Psoas muscle (tissue), 8 donors: Measurements from ENCODE around the gene MATN1. TPM values are rescaled to one million over a fixed set of nuclear protein-coding genes. Genes with fewer than 3 reads are reported as not detected.

ENCODE experiments used
- ATAC-seq, 4 donors: fragments of 200-7000 bp; cut with Tn5 transposase; one replicate each; pipeline ENCODE4 v1.9.1; 2020; ENCODE audit warnings: moderate library complexity in 3 of 4, mild to moderate bottlenecking in 2 of 4
- DNase-seq, 2 donors: peaks; one replicate each; pipeline ENCODE4 v3.0.0-alpha.2; 2020
- H3K27ac ChIP-seq: fragments of 200-600 bp; one replicate; pipeline ENCODE4 v1.8.0; 2022
- H3K27me3 ChIP-seq, 3 donors: fragments of 200-600 bp in 1 of 3; one replicate each; pipeline versions ENCODE4 v1.6.1 to v1.8.0; 2013 to 2022; ENCODE audit warnings: low read length in 2 of 3, mild to moderate bottlenecking in 2 of 3, moderate library complexity in 1 of 3; ENCODE audit not compliant: insufficient read depth in 3 of 3
- H3K36me3 ChIP-seq, 2 donors: fragments of 200-600 bp in 1 of 2; one replicate each; pipeline versions ENCODE4 v1.6.1 to v1.8.0; 2013 to 2022; ENCODE audit warnings: low read depth in 1 of 2, mild to moderate bottlenecking in 1 of 2, moderate library complexity in 1 of 2; ENCODE audit not compliant: insufficient read depth in 1 of 2
- H3K4me1 ChIP-seq: fragments of 200-600 bp; one replicate; pipeline ENCODE4 v1.8.0; 2022
- H3K4me3 ChIP-seq: fragments of 200-600 bp; one replicate; pipeline ENCODE4 v1.8.0; 2022; ENCODE audit warnings: mild to moderate bottlenecking
- H3K9me3 ChIP-seq: fragments of 200-600 bp; one replicate; pipeline ENCODE4 v1.8.0; 2022
- WGBS, 3 donors: extraction: QIAGEN DNeasy Blood & Tissue Kit; methylation state at CpG; one replicate each; pipeline versions ENCODE4 v1.1.6 to v1.1.7; 2013; 5-methylcytosine and 5-hydroxymethylcytosine counted together
- intact Hi-C, 2 donors: fragments of 100-400 bp; cut with DNase I; formaldehyde crosslinking; loops; one replicate each; pipeline versions ENCODE4 v1.11.0 to v1.14.2; 2022
- polyA plus RNA-seq, 3 donors: library from polyadenylated mRNA; stranded (reverse); fragments of 200-250 nt; gene quantifications; one replicate each; pipeline ENCODE4 v1.2.3, GENCODE V29; 2013
- total RNA-seq, 4 donors: library from RNA; stranded (reverse); fragmentation: NEBNext Ultra II Directional in 2 of 4; extraction: Animal tissue kit (Norgen Biotek cat#: 25700) in 2 of 4; gene quantifications; one replicate each; pipeline versions ENCODE4 v1.2.1 to v1.2.4, GENCODE V29; 2021 to 2023
- TF ChIP-seq, protein P1 (sequence below): fragments of 200-600 bp; IDR thresholded peaks from one replicate; pipeline ENCODE4 v1.8.0; 2022; ENCODE audit warnings: antibody characterized with exemption
- donor health status: healthy with polysubstance abuse.
- donor health status: DM: no; HTN: no; CAD: no; lungs with moderate emphysema.
- donor health status: Bipolar disorder and iron deficiency.
- donor health status: healthy.
- donor health status: DM: yes; HTN: yes; CAD: no.
- donor health status: DM: no; HTN: no; CAD: no.
- donor health status: DM: no; HTN: no; CAD: no.
- donor health status: DM: yes; HTN: yes; CAD: no.

The MATN1 gene
- total and polyA plus RNA-seq, 7 donors = 0.03 to 0.07 (median 0.04) TPM; not detected in 4

DNA sequence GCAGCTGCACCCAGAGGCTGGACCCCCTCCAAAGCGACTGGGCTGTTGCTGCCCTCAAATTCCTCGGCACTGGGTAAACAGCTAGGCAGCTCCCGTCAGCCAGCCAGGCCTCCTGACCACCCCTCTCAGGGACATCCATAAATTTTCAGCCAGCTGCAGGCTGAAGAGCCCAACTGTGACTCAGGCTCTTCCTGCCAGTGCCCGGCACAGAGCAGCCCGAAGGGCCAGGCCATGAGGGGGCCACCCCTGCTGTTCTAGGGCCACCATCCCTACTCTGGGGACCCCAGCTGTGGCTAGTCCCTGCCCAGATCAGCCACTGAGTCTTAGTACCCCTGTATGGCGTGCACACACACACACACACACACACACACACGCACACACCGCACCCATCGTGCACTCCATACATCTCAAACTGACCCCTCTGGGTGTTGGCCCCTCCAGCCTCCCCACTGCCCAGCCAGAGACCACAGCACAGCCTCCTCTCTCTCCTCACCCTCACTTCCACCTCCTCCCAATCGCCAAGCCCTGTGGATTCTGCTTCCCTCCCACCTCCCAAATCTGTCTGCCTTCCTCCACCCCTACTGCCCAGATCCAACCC, 40.4 kb upstream of the MATN1 start:
- H3K9me3 ChIP-seq = no peaks in the 10 kb centered on the region
- TF ChIP-seq, protein P1, sequence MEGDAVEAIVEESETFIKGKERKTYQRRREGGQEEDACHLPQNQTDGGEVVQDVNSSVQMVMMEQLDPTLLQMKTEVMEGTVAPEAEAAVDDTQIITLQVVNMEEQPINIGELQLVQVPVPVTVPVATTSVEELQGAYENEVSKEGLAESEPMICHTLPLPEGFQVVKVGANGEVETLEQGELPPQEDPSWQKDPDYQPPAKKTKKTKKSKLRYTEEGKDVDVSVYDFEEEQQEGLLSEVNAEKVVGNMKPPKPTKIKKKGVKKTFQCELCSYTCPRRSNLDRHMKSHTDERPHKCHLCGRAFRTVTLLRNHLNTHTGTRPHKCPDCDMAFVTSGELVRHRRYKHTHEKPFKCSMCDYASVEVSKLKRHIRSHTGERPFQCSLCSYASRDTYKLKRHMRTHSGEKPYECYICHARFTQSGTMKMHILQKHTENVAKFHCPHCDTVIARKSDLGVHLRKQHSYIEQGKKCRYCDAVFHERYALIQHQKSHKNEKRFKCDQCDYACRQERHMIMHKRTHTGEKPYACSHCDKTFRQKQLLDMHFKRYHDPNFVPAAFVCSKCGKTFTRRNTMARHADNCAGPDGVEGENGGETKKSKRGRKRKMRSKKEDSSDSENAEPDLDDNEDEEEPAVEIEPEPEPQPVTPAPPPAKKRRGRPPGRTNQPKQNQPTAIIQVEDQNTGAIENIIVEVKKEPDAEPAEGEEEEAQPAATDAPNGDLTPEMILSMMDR = no peak
- H3K4me3 ChIP-seq = no peak overlapping the region
- WGBS, 3 donors = 38 to 60% (median 47%) methylated on average over 10 of the region's 10 CpGs
- DNase-seq (peak in 1 of 2 donors; percentile 78), ATAC-seq (peak; percentile 83 to 92 (median 88))
- no peaks in the 10 kb centered on the region for H3K36me3 ChIP-seq
- intact Hi-C loops = loop anchor here in 1 of 2 donors (2.0 kb wide), 1 partner anchor 19 kb away; no protein-coding TSS in a partner anchor
- peaks cover 10% of the 10 kb centered on the region for H3K4me1 ChIP-seq
- H3K27me3 ChIP-seq = no peaks in the 10 kb centered on the region
- H3K27ac ChIP-seq = peak overlapping the region; percentile 71

DNA sequence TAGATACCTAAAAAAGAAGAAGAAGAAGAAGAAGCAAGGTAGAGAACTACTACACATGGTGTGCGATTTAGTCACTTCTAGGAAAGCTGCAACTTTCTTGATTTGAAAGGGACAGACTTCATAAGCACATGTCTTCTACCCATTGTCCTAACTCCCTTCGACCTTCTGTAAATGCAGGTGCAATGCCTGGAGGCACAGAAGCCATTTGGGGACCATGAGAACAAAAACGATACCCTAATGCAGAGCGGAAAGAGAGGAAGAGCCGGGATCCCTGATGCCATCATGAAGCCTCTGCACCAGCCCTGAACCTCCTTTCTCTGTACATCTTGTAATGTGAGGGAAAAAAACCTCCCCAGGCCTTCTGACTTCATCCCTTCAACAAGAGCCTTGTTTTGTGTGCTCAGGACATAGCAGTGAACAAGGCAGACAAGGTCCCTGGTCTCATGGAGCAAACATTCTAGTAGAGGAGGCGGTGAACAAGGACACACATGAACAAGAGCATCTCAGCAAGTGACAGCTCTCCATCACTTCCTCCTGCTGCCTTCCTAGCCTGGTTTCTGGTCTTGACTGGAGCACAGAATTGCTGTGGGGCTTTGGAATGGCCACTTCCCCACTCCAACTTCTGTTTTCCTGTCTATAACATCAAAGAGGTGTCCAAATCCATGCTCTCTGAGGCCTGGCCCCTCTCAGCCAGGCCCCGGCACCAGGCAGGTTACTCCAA, 39.7 kb upstream of the MATN1 start:
- no peaks in the 10 kb centered on the region for H3K27me3 ChIP-seq
- intact Hi-C loops = loop anchor here in 1 of 2 donors (2.0 kb wide), 1 partner anchor 18 kb away; no protein-coding TSS in a partner anchor
- 68 to 80% (median 72%) methylated on average over 7 of the region's 7 CpGs for WGBS, 3 donors
- DNase-seq = no peak
- H3K27ac ChIP-seq = peak overlapping the region; percentile 71
- no peaks in the 10 kb centered on the region for H3K9me3 ChIP-seq
- H3K36me3 ChIP-seq = no peaks in the 10 kb centered on the region
- TF ChIP-seq, protein P1 = no peak
- H3K4me3 ChIP-seq = no peak overlapping the region
- ATAC-seq = no peak
- peaks cover 11% of the 10 kb centered on the region for H3K4me1 ChIP-seq

DNA sequence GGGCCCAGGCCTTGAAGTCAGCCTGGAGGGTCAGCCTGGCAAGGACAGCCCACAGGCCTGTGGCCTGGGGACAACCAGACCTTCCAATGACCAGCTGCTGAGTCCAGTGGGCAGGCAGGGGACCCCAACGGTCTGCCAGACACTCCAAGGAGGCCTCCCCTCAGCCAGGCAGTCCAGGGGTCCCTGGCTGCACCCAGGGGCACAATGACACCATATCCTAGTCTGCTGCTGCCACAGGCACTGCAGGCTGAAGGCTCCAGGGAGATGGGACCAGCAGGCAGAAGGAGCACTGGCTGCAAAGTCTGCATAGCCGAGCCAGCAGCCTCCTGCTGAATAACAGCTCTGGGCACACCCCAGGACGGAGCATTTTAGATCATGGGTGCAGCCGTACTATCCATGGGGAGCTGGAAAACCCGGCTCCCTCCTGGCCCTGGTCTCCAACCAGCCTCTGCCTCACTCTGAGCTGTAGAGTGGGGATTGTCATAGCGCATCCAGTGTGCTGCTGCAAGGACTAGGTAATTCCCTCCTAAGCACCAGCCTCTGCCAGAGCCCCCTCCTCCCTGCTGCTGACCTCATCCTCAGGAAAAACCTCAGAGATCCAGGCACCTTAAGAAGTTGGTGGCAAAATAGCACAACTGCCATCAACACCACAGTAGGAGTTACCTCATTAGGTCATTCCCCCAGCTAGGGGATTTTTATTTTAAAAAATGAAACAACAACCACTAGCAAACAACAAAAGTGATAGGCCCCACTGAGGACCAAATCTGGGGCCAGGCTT, 39.0 kb upstream of the MATN1 start:
- TF ChIP-seq, protein P1 = no peak
- Histone ChIP-seq H3K36me3 (no peaks in the 10 kb centered on the region), H3K4me3 (no peak overlapping the region), H3K27ac (no peak overlapping the region), H3K9me3 (no peaks in the 10 kb centered on the region), H3K4me1 (peaks cover 14% of the 10 kb centered on the region), H3K27me3 (no peaks in the 10 kb centered on the region)
- ATAC-seq = no peak
- WGBS, 3 donors = 68 to 84% (median 79%) methylated on average over 6 of the region's 6 CpGs
- no peak for DNase-seq
- intact Hi-C loops = loop anchor here in 1 of 2 donors (2.0 kb wide), 1 partner anchor 18 kb away; no protein-coding TSS in a partner anchor

DNA sequence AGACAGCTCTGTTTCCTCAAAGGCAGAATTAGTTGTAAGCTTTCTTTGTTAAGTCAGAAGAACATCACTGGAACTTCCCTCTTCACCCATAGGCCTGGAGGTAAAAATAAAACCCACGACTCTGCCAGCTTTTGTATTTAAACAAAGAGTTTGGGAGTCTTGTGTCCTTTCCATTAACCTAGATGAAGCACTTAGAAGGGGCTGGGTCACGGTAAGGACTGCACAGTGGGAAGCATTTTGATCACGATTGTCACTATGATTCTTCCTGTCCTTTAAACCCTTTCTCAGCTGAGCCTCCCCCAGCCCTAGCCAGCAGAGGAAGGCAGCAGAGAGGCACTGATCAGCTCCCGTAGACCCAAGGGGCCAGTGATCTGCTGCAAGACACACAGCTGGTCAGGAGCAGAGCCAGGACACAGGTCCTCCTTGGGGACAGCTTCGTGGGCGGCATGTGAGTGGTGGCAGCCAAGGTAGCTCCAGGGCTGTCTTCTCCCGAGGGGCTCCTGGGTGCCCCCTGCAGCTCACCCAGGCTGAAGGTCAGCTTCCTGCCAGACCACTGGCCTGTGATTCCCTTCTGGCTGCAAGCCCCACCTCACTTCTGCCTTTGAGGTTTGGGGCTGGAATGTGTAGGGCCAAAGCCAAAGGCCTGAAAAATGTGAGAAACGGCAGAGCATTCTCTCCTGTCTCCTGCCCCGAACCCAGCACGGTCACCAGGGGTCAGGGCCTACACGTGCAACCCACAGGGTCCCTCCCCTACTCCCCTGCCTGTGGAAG, 38.2 kb upstream of the MATN1 start:
- Histone ChIP-seq H3K4me1 (peaks cover 19% of the 10 kb centered on the region), H3K27ac (no peak overlapping the region), H3K36me3 (no peaks in the 10 kb centered on the region), H3K9me3 (no peaks in the 10 kb centered on the region), H3K4me3 (no peak overlapping the region), H3K27me3 (no peaks in the 10 kb centered on the region)
- peak in 1 of 2 donors; percentile 71 for DNase-seq
- 42 to 44% (median 43%) methylated on average over 11 of the region's 11 CpGs for WGBS, 3 donors
- no peak for ATAC-seq
- TF ChIP-seq, protein P1 = no peak
- intact Hi-C loops = loop anchor here in 1 of 2 donors (2.0 kb wide), 1 partner anchor 17 kb away; no protein-coding TSS in a partner anchor
